Naive B cell (primary cell): ENCODE data around the gene CTIF. TPM values are rescaled to one million over a fixed set of nuclear protein-coding genes. Genes with fewer than 3 reads are reported as not detected.

Experiments used
- ATAC-seq, 2 donors: fragments of 150-1000 bp; cut with Tn5 transposase; 2 replicates each; pipeline ENCODE4 v1.10.0; 2021; ENCODE audit warnings: low read depth in 2 of 2, mild to moderate bottlenecking in 2 of 2, moderate library complexity in 2 of 2
- DNase-seq: peaks from one replicate; pipeline ENCODE4 v3.0.0; 2022
- H3K27ac Mint-ChIP-seq, 6 donors: one replicate each; pipeline ENCODE4 v1.8.0; 2020 to 2022; ENCODE audit warnings: mild to moderate bottlenecking in 6 of 6, mixed read lengths in 6 of 6, moderate library complexity in 5 of 6, inconsistent platforms in 2 of 6
- H3K27me3 Mint-ChIP-seq, 3 donors: one replicate each; pipeline ENCODE4 v1.8.0; 2021 to 2022; ENCODE audit warnings: mixed read lengths in 3 of 3, mild to moderate bottlenecking in 1 of 3
- H3K36me3 Mint-ChIP-seq, 2 donors: one replicate each; pipeline ENCODE4 v1.8.0; 2020 to 2022; ENCODE audit warnings: mixed read lengths in 2 of 2, inconsistent platforms in 1 of 2, mild to moderate bottlenecking in 1 of 2
- H3K4me1 Mint-ChIP-seq, 3 donors: one replicate each; pipeline ENCODE4 v1.8.0; 2020 to 2022; ENCODE audit warnings: mixed read lengths in 3 of 3, inconsistent platforms in 1 of 3, mild to moderate bottlenecking in 1 of 3, moderate library complexity in 1 of 3
- H3K4me3 Mint-ChIP-seq, 8 donors: one replicate each; pipeline ENCODE4 v1.8.0; 2020 to 2022; ENCODE audit warnings: mild to moderate bottlenecking in 8 of 8, mixed read lengths in 8 of 8, moderate library complexity in 8 of 8, inconsistent platforms in 2 of 8
- H3K9me3 Mint-ChIP-seq, 7 donors: one replicate each; pipeline ENCODE4 v1.8.0; 2020 to 2022; ENCODE audit warnings: mixed read lengths in 7 of 7, mild to moderate bottlenecking in 5 of 7, inconsistent platforms in 2 of 7, moderate library complexity in 1 of 7
- polyA plus RNA-seq, 6 donors: library from polyadenylated mRNA; unstranded; fragments of 300-500 nt; fragmentation: Illumina TruSeq; gene quantifications; one replicate each; pipeline ENCODE4 v1.2.3, GENCODE V29; 2021; ENCODE audit warnings: low read depth in 6 of 6

The CTIF gene
- polyA plus RNA-seq, 6 donors from 2014 or later = 0.29 to 1.1 (median 0.66) TPM; not detected in 2

DNA sequence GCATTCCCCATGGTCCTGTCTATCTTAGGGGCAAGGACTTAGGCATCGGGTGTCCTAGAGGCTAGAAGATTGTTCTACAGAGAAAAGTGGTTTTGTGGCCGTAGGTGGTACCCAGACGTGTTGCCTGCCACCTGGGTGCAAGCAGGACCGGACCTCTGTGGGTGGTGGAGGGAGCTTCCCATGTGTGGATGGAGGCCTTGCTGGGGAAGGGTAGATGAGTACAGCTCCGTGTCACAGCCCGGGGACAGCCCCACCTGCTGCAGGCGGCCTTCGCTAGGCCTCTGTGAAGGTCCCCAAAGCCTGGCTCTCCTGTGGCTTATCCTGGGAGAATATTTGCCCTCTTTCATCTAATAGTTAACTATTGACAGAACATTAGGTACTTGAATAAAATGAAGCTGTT, 25.3 kb downstream of the CTIF start:
- Mint-ChIP-seq H3K27ac (peak overlapping the region in 1 of 6 donors; percentile 62), H3K36me3 (peaks cover 12 to 13% of the 10 kb centered on the region in 2 donors), H3K27me3 (no peaks in the 10 kb centered on the region), H3K9me3 (peaks cover 3 to 11% (median 6%) of the 10 kb centered on the region in 7 donors), H3K4me3 (no peak overlapping the region), H3K4me1 (peaks cover 0 to 4% (median 3%) of the 10 kb centered on the region in 3 donors)
- DNase-seq = no peak
- ATAC-seq = no peak

DNA sequence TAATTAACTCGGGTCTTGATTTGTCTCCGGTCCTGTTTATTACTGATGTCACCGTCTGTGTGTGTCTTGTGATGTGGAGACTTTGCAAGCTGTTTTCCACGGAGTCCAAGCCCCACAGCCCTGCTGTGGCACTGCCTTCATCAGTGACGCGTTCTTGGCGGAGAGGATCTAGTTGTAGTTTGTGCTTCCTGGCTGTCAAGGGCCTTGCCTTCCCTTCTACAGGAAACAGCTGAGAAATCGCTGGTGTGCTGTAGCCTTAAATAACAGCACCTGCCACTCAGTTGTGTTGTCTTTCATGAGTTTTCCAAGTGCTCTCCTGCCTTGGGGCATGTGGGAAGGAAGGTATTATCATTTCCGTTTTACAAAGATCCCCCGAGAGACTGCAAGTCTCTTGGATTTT, 26.3 kb downstream of the CTIF start:
- Mint-ChIP-seq H3K4me3 (no peak overlapping the region), H3K9me3 (peaks cover 0 to 10% (median 3%) of the 10 kb centered on the region in 7 donors), H3K36me3 (peaks cover 5 to 13% of the 10 kb centered on the region in 2 donors), H3K4me1 (peaks cover 0 to 4% (median 3%) of the 10 kb centered on the region in 3 donors), H3K27me3 (no peaks in the 10 kb centered on the region), H3K27ac (no peak overlapping the region)
- ATAC-seq (no peak), DNase-seq (no peak)

DNA sequence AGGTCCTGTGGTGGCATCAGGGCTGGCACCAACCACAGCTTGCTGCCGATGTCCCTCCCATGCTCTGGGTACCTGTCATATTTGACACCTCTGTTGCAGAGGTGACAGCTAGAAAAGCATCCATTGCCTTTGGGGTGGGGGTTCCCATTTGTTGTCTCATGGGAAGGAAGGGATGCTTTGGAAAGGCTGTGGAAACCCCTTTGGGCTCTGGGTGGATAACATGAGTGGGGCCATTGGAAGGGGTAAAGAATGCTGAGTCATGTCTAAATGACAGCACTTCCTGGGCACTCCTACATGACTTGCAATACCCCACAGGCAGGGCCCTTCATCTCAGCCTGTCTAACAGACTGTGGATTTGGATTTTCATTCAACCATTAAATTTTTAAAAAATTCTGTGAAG, 27.8 kb downstream of the CTIF start:
- DNase-seq (no peak), ATAC-seq (no peak)
- no peaks in the 10 kb centered on the region for H3K27me3 Mint-ChIP-seq
- peaks cover 0 to 4% (median 3%) of the 10 kb centered on the region in 3 donors for H3K4me1 Mint-ChIP-seq
- H3K4me3 Mint-ChIP-seq = no peak overlapping the region
- H3K27ac Mint-ChIP-seq = no peak overlapping the region
- peaks cover 0 to 12% (median 3%) of the 10 kb centered on the region in 7 donors for H3K9me3 Mint-ChIP-seq
- peaks cover 5 to 13% of the 10 kb centered on the region in 2 donors for H3K36me3 Mint-ChIP-seq

DNA sequence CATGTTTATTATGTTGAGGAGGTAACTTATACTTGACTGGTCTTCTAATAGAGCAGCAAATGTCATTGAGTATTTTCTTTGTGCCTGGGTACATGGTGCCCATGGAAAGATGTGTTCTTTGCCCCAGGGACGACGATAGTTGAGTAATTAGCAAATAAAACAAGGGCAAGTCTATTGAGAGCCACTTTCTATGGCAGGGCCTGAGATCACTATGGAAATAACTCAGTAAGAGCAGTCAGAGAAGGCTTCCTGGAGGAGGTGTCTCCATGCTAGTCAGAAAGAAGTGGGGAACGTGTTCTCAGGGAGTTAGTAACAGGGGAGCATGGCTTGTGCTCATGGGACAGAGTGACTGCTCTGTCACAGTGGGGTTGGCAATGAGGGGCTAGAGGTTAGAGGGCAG, 28.6 kb downstream of the CTIF start:
- ATAC-seq (no peak), DNase-seq (no peak)
- H3K27ac Mint-ChIP-seq = no peak overlapping the region
- no peaks in the 10 kb centered on the region for H3K27me3 Mint-ChIP-seq
- H3K9me3 Mint-ChIP-seq = peaks cover 0 to 12% (median 5%) of the 10 kb centered on the region in 7 donors
- H3K4me3 Mint-ChIP-seq = no peak overlapping the region
- H3K4me1 Mint-ChIP-seq = peaks cover 0 to 4% (median 3%) of the 10 kb centered on the region in 3 donors
- peaks cover 5 to 13% of the 10 kb centered on the region in 2 donors for H3K36me3 Mint-ChIP-seq

DNA sequence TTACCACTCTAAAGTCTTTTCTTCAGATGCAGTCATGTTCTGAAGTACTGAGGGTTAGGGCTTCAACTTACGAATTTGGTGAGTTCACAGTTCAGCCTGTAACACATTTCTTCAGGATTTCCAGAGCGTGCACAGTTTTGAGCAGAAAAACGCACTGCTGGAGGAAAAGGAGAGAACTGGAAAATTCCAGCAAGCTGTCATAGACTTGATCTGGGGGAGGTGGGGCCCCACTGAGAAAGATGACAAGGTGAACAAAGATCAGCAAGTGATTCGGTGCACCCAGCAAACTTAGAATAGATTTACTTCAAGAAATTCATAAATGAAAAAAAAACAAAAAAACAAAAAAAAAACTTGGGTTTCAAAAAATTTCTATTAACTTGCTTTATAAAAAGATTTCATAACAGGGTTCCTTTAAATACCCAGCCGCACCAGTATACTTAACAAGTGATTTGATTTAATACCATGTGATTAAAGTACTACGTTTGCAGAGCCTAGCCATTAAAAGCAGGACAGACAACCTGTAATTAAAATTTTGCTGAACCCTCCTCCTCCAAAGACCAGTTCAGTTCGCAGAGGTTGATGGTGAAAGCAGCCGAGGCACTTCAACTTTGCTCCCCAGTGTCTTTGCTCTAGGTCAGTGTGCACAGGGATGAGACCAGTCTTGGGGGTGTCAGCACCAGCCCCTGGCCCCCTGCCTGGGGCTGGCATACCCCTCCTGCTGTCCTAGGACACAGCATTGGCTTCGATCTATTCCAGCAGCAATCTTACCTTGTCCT, 30.5 kb downstream of the CTIF start:
- H3K4me3 Mint-ChIP-seq = no peak overlapping the region
- no peak for DNase-seq
- no peaks in the 10 kb centered on the region for H3K27me3 Mint-ChIP-seq
- no peak overlapping the region for H3K27ac Mint-ChIP-seq
- H3K9me3 Mint-ChIP-seq = peaks cover 0 to 12% (median 5%) of the 10 kb centered on the region in 7 donors
- peaks cover 5 to 13% of the 10 kb centered on the region in 2 donors for H3K36me3 Mint-ChIP-seq
- peaks cover 0 to 1% (median under 1%) of the 10 kb centered on the region in 3 donors for H3K4me1 Mint-ChIP-seq
- ATAC-seq = no peak

DNA sequence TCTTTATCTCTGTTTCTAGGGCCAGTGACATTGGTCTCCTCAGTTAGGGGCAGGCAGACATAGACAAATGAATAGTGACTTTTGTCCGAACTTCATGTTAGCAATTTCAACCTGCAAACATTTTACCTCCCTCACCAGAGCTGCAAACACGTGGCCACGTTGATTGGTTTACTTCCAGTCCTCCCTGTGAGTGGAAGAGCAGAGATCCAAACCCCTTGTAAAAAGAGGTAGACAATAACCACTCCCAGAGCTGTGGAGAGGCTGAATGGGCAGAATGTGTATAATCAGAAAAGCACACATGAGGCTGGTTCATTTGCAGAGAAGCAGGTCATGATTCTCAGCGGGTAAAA, 31.1 kb downstream of the CTIF start:
- no peak overlapping the region for H3K4me3 Mint-ChIP-seq
- no peak for ATAC-seq
- peaks cover 4 to 13% of the 10 kb centered on the region in 2 donors for H3K36me3 Mint-ChIP-seq
- no peak overlapping the region for H3K27ac Mint-ChIP-seq
- no peaks in the 10 kb centered on the region for H3K27me3 Mint-ChIP-seq
- H3K4me1 Mint-ChIP-seq = no peaks in the 10 kb centered on the region
- no peak for DNase-seq
- peaks cover 0 to 12% (median 5%) of the 10 kb centered on the region in 7 donors for H3K9me3 Mint-ChIP-seq

DNA sequence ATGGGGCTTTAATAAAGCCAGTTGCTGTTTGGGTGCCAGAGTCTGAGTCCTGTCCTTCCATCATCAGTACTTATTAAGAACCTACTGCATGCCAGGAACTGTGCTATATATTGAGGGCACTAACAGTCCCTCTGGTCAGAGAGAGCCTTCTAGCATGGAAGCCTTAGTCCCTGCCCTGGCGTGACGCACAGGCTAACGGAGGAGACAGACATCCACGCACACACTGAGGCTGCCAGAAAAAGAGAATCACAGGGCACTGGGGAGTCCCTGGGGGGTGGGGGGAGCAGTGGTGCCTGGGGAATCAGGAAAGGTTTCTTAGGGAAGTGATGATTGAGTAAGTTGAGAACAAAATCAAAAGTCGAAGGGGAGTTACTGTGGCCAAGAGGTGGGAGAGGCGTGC, 31.5 kb downstream of the CTIF start:
- H3K27ac Mint-ChIP-seq = peak overlapping the region in 2 of 6 donors; percentile 60
- no peaks in the 10 kb centered on the region for H3K4me1 Mint-ChIP-seq
- no peaks in the 10 kb centered on the region for H3K27me3 Mint-ChIP-seq
- peaks cover 0 to 13% of the 10 kb centered on the region in 2 donors for H3K36me3 Mint-ChIP-seq
- DNase-seq (no peak), ATAC-seq (no peak)
- H3K9me3 Mint-ChIP-seq = peaks cover 0 to 12% (median 5%) of the 10 kb centered on the region in 7 donors
- peak overlapping the region in 1 of 8 donors; percentile 25 for H3K4me3 Mint-ChIP-seq

DNA sequence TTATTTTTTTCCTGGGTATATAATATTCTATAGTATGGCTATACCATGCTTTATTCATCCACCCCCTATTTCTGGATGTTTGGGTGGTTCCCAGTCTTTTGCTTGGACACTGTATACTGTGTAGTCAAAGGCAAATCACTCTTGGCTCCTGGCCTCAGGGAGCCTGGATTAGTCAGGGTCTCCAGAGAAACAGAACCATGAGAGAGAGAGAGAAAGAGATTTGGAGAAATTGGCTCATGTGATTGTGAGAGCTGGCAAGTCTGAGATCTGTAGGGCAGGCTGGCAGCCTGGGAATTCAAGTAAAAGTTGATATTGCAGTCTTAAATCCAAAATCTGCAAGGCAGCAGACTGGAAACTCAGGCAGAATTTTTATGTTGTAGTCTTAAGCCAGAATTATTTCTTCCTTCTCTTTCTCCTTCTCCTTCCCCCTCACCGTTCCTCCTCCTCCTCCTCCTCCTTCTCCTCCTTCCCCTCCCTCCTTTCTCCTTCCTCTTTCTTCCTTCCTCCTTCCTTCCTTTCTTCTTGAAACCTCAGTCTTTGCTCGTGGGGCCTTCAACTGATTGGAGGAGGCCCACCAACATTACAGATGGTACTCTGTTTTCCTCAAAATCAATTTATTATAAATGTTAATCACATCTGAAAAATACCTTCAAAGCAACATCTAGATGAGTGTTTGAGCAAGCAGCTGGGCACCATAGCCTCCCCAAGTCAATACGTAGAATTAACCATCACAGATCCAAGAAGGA, 33.0 kb downstream of the CTIF start:
- H3K27me3 Mint-ChIP-seq = no peaks in the 10 kb centered on the region
- H3K36me3 Mint-ChIP-seq = peaks cover 0 to 13% of the 10 kb centered on the region in 2 donors
- DNase-seq (no peak), ATAC-seq (no peak)
- peak overlapping the region in 2 of 6 donors; percentile 14 to 41 for H3K27ac Mint-ChIP-seq
- H3K4me3 Mint-ChIP-seq = no peak overlapping the region
- peaks cover 0 to 12% (median 5%) of the 10 kb centered on the region in 7 donors for H3K9me3 Mint-ChIP-seq
- H3K4me1 Mint-ChIP-seq = no peaks in the 10 kb centered on the region

DNA sequence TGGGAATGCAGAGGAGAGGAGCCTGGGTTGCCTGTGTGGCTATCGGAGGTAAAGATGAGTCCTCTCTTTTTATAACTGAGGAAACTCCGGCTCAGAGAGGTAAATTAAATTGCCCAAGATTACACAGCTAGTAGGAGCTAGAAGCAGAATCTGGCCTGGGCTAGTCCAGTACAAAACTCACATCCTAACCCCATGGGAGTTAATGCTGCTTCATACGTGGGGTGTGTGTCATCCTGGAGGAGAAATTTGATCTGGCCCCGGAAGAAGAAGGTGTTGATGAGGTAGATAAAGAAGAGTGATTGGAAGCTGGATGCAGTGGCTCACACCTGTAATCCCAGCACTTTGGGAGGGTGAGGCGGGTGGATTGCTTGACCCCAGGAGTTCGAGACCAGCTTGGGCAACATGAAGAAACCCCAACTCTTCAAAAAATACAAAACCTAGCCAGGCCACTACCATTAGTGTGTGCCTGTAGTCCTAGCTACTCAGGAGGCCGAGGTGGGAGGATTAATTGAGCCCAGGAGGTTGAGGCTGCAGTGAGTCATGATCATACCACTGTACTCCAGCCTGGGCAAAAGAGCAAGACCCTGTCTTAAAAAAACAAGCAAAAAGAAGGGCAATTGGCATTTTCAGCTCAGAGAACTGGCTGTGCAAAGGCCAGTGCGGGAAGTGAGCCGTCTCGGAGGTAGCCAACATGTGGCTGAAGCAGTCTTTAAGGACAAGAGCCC, 33.7 kb downstream of the CTIF start:
- Mint-ChIP-seq H3K4me1 (no peaks in the 10 kb centered on the region), H3K4me3 (no peak overlapping the region), H3K27me3 (no peaks in the 10 kb centered on the region), H3K9me3 (peaks cover 0 to 14% (median 5%) of the 10 kb centered on the region in 7 donors), H3K36me3 (peaks cover 0 to 8% of the 10 kb centered on the region in 2 donors), H3K27ac (no peak overlapping the region)
- ATAC-seq = no peak
- DNase-seq = no peak

DNA sequence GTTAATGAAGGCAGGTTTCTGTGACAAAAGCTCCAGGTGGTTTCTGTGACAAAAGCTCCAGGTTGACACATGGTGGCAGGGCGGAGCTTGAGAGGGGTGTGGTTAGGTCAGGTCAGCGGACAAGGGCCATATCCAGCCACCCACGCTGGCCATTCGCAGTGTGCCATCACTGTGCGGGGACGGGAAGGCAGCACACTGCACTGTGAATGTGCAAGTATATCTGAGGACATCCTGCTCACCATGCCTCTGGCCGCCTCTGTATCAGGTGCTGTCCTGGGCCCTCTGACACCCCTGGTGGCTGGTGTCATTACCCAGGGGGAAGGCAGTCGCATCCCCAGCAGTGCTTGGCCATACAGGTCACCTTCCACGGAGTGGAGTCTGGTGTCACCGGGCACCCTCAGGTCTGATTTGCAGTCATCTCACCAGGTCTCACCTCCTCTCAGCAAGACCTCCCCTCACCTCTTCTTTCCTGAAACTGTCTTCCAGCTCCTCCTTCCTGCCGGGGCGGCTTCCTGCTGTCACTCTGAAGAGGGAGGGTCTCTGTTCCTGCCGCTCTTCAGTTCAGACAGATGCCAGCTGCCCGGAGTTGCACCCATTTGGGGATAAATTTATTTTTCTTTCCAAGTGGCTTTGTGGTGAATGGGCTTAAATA, 34.9 kb downstream of the CTIF start:
- Mint-ChIP-seq H3K27me3 (no peaks in the 10 kb centered on the region), H3K4me3 (no peak overlapping the region), H3K9me3 (peaks cover 2 to 13% (median 7%) of the 10 kb centered on the region in 7 donors), H3K4me1 (no peaks in the 10 kb centered on the region), H3K36me3 (no peaks in the 10 kb centered on the region), H3K27ac (no peak overlapping the region)
- ATAC-seq (no peak), DNase-seq (no peak)

DNA sequence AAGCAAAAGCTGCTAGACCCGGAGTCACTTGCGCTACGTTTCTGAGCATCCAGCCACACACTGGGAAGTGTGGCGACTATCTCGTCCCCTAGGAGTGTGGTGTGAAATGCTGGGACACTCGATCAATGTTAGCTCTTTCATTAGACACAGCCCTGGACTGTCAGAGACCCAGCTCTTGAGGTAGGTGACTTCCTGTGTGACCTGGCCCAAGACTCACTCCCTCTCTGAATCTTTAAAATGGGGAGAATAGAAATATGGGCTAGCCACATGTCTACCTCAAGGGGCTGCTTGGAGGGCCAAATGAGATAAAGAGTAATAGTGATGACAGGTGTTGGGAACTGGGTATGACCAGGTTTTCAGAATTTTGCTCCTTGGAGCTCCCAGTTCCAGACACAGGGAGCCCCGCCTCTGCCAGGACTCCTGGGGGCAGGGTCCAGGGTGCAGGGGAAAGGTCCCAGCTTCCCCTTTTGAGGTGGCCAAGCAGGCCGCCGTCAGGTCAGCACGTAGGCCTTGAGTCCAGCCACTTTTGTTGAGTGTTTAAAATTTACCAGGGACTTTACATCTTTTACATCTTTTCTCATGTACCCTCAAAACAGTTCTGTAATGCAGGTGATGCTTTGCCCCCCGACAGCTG, 36.0 kb downstream of the CTIF start:
- Mint-ChIP-seq H3K27ac (peak overlapping the region in 1 of 6 donors; percentile 15), H3K36me3 (no peaks in the 10 kb centered on the region), H3K9me3 (peaks cover 1 to 14% (median 7%) of the 10 kb centered on the region in 7 donors), H3K4me1 (no peaks in the 10 kb centered on the region), H3K4me3 (no peak overlapping the region), H3K27me3 (no peaks in the 10 kb centered on the region)
- DNase-seq = no peak
- ATAC-seq = no peak

DNA sequence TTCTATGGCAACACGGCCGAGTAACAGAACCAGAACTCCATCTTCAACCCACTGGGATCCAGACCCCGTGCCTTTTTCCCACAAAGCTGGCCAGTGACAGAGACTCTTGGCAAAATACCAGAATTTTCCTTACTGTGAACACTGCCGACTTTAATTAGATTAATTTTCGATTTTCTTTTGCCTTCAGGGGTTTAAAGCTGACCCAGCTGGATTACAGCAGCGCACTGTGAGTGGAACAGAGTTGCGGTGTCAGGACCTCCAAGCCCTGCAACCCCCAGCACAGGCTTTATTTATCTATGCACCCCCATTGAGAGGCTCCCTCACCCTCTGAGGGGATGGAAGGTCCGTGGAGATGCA, 36.4 kb downstream of the CTIF start:
- no peak overlapping the region for H3K4me3 Mint-ChIP-seq
- ATAC-seq (no peak), DNase-seq (no peak)
- H3K9me3 Mint-ChIP-seq = peaks cover 1 to 14% (median 6%) of the 10 kb centered on the region in 7 donors
- H3K27ac Mint-ChIP-seq = peak overlapping the region in 1 of 6 donors; percentile 40
- H3K4me1 Mint-ChIP-seq = no peaks in the 10 kb centered on the region
- H3K36me3 Mint-ChIP-seq = no peaks in the 10 kb centered on the region
- H3K27me3 Mint-ChIP-seq = no peaks in the 10 kb centered on the region
